GM12878 (cell line): Measurements from ENCODE around the gene XPC. TPM values are rescaled to one million over a fixed set of nuclear protein-coding genes. Genes with fewer than 3 reads are reported as not detected.

Experiments used
- ATAC-seq: fragments of 200-7000 bp; cut with Tn5 transposase; 3 replicates; pipeline ENCODE4 v1.9.1; 2020; ENCODE audit warnings: mild to moderate bottlenecking, moderate library complexity
- BruUV-seq: library from RNA; stranded (reverse); fragments of 400-500 nt; replicated peaks from 2 replicates; lab custom pipeline; 2021; lab: Mats Ljungman, UMichigan
- CTCF ChIA-PET: fragments of 300-600 bp; sonication (Branson Sonifier 250); formaldehyde crosslinking; extraction: SDS; loops from one replicate; lab custom pipeline; 2021; ENCODE audit warnings: inconsistent platforms; lab: Yijun Ruan, JAX
- POLR2A ChIA-PET: fragments of 350-600 bp; formaldehyde crosslinking; extraction: SDS; loops from one replicate; lab custom pipeline; 2021; ENCODE audit warnings: inconsistent platforms; lab: Charles Lee
- RAD21 ChIA-PET: fragments of 300-600 bp; sonication (Branson Sonifier 250); formaldehyde crosslinking; loops from one replicate; lab custom pipeline; 2023; ENCODE audit warnings: antibody characterized with exemption; ENCODE audit not compliant: unreplicated experiment; lab: Charles Lee
- SMC1A ChIA-PET: fragments of 300-600 bp; sonication (Branson Sonifier 250); formaldehyde crosslinking; loops from one replicate; lab custom pipeline; 2023; ENCODE audit not compliant: unreplicated experiment, uncharacterized antibody; lab: Charles Lee
- DNase-seq: peaks from one replicate; pipeline ENCODE4 v3.0.0-alpha.2; 2011; ENCODE audit warnings: low read depth, low spot score
- FAIRE-seq: peaks from 3 replicates; lab custom pipeline; 2011; peaks lifted over from hg19 to GRCh38; lab: Jason Lieb, UNC
- H2AFZ ChIP-seq: 2 replicates; pipeline ENCODE4 v1.6.0; 2011; ENCODE audit warnings: low read depth, low read length, control low read depth; ENCODE audit not compliant: control insufficient read depth
- H3K27ac ChIP-seq: 2 replicates; pipeline ENCODE4 v1.5.1; 2011; ENCODE audit warnings: control low read depth; ENCODE audit not compliant: control insufficient read depth, insufficient read depth
- H3K27me3 ChIP-seq, 2 experiments: replicated peaks in 1 of 2; 2 replicates each; pipeline versions ENCODE4 v1.6.0 to v1.6.1; 2011; ENCODE audit warnings: low read length in 1 of 2; ENCODE audit not compliant: control insufficient read depth in 2 of 2, insufficient read depth in 2 of 2
- H3K36me3 ChIP-seq, 2 experiments: 2 replicates each; pipeline ENCODE4 v1.5.1; 2011; ENCODE audit warnings: low read length in 1 of 2; ENCODE audit not compliant: control insufficient read depth in 2 of 2, insufficient read depth in 2 of 2
- H3K4me1 ChIP-seq: 2 replicates; pipeline ENCODE4 v1.6.1; 2011; ENCODE audit warnings: mild to moderate bottlenecking, low read length, moderate library complexity, mixed read lengths; ENCODE audit not compliant: control insufficient read depth, insufficient read depth
- H3K4me2 ChIP-seq: 2 replicates; pipeline ENCODE4 v1.6.0; 2011; ENCODE audit warnings: control low read depth; ENCODE audit not compliant: control insufficient read depth, insufficient read depth
- H3K4me3 ChIP-seq: fragments of 200-600 bp; sonication (generic); 2 replicates; pipeline ENCODE4 v1.5.1; 2016
- H3K79me2 ChIP-seq: 2 replicates; pipeline ENCODE4 v1.6.0; 2011; ENCODE audit warnings: low read length; ENCODE audit not compliant: control insufficient read depth, insufficient read depth
- H3K9ac ChIP-seq: 2 replicates; pipeline ENCODE4 v1.8.0; 2011; ENCODE audit warnings: low read length, control low read depth, mixed read lengths; ENCODE audit not compliant: control insufficient read depth, insufficient read depth
- H3K9me3 ChIP-seq: replicated peaks from 3 replicates; pipeline ENCODE4 v1.5.1; 2011; ENCODE audit warnings: mild to moderate bottlenecking, low read length; ENCODE audit not compliant: control insufficient read depth, insufficient read depth
- H4K20me1 ChIP-seq: 2 replicates; pipeline ENCODE4 v1.6.0; 2011; ENCODE audit not compliant: control insufficient read depth, insufficient read depth
- ASH2L ChIP-seq: fragments of 300-600, 200-600 bp; sonication (generic); IDR thresholded peaks from 2 replicates; pipeline ENCODE4 v1.6.1; 2017; ENCODE audit warnings: low read depth, mild to moderate bottlenecking, borderline replicate concordance
- CBFB ChIP-seq: IDR thresholded peaks from 2 replicates; pipeline ENCODE4 v1.6.1; 2016; ENCODE audit warnings: antibody characterized with exemption, low read depth
- FOS ChIP-seq: IDR thresholded peaks from 3 replicates; pipeline ENCODE4 v1.6.1; 2011; ENCODE audit warnings: borderline replicate concordance; ENCODE audit not compliant: insufficient read length; ENCODE audit errors: extremely low read depth
- HCFC1 ChIP-seq: fragments of 150-350 bp; IDR thresholded peaks from 2 replicates; pipeline ENCODE4 v1.6.1; 2014; ENCODE audit warnings: low read length
- HDAC6 ChIP-seq: fragments of 200-600 bp; sonication (generic); IDR thresholded peaks from one replicate; pipeline ENCODE4 v1.8.0; 2017; ENCODE audit warnings: antibody characterized with exemption; ENCODE audit not compliant: unreplicated experiment
- IKZF1 ChIP-seq: fragments of 450-650 bp; conservative IDR thresholded peaks from 2 replicates; pipeline ENCODE4 v1.6.1; 2017; ENCODE audit warnings: antibody characterized with exemption, mild to moderate bottlenecking
- JUNB ChIP-seq: IDR thresholded peaks from 2 replicates; pipeline ENCODE4 v1.6.1; 2016; ENCODE audit warnings: antibody characterized with exemption, mild to moderate bottlenecking
- MYC ChIP-seq: IDR thresholded peaks from 2 replicates; pipeline ENCODE4 v1.6.1; 2011; ENCODE audit warnings: mild to moderate bottlenecking, low read length, moderate library complexity, inconsistent platforms; ENCODE audit not compliant: insufficient read depth, insufficient replicate concordance, insufficient read length, severe bottlenecking
- NR2F1 ChIP-seq: fragments of 450-650 bp; conservative IDR thresholded peaks from 2 replicates; pipeline ENCODE4 v1.6.1; 2017; ENCODE audit warnings: mild to moderate bottlenecking
- RAD51 ChIP-seq: fragments of 450-650 bp; IDR thresholded peaks from 2 replicates; pipeline ENCODE4 v1.6.1; 2016; ENCODE audit warnings: moderate library complexity, mild to moderate bottlenecking, inconsistent platforms
- RFX5 ChIP-seq: IDR thresholded peaks from 2 replicates; pipeline ENCODE4 v1.6.1; 2011; ENCODE audit warnings: low read depth, low read length, improper control_type of control experiment
- SUZ12 ChIP-seq: fragments of 200-600 bp; sonication (generic); IDR thresholded peaks from one replicate; pipeline ENCODE4 v1.6.1; 2018; ENCODE audit warnings: antibody characterized with exemption, mild to moderate bottlenecking; ENCODE audit not compliant: unreplicated experiment
- WRNIP1 ChIP-seq: IDR thresholded peaks from 2 replicates; pipeline ENCODE4 v1.6.1; 2011; ENCODE audit warnings: low read depth, low read length, improper control_type of control experiment, borderline replicate concordance
- YBX1 ChIP-seq: fragments of 450-650 bp; IDR thresholded peaks from 2 replicates; pipeline ENCODE4 v1.6.1; 2016; ENCODE audit warnings: antibody characterized with exemption
- WGBS: methylation state at CpG from one replicate; pipeline ENCODE4 v1.1.6; 2016; ENCODE audit warnings: low lambda C conversion rate; ENCODE audit not compliant: insufficient replicate concordance, insufficient coverage; ENCODE audit errors: missing lambda C conversion rate; 5-methylcytosine and 5-hydroxymethylcytosine counted together
- in situ Hi-C: fragments of 300-500 bp; cut with MboI; formaldehyde crosslinking; loops from 9 replicates; pipeline ENCODE4 v1.14.3; 2018; ENCODE audit warnings: mixed read lengths
- intact Hi-C: fragments of 100-400 bp; cut with micrococcal nuclease; formaldehyde crosslinking; loops from one replicate; pipeline ENCODE4 v1.14.2; 2022; ENCODE audit not compliant: unreplicated experiment
- polyA plus RNA-seq, 11 experiments: library from polyadenylated mRNA; depleted of rRNA in 4 of 11; unstranded in 6 of 11; stranded (reverse) in 5 of 11; fragments of >200 nt; fragmentation: Nextera tagmentation in 4 of 11; fragmentation: Illumina TruSeq in 1 of 11; extraction: Ambion mirVana in 4 of 11; extraction: Trizol in 1 of 11; gene quantifications; 1 replicate in 1 of 11; 2 replicates in 10 of 11; pipeline versions ENCODE4 v1.2.1 to v1.2.3, GENCODE V29; 2011 to 2016; ENCODE audit warnings: inconsistent platforms in 2 of 11, missing spikeins in 2 of 11, low read depth in 1 of 11
- total RNA-seq, 4 experiments: library from RNA; depleted of rRNA in 3 of 4; stranded (reverse); fragments of >200 nt in 3 of 4; fragmentation: Illumina TruSeq in 1 of 4; extraction: Trizol in 1 of 4; gene quantifications; 2 replicates each; pipeline versions ENCODE4 v1.2.1 to v1.2.3, GENCODE V29; 2013 to 2021
- TF ChIP-seq, protein P1 (sequence below): fragments of 450-650 bp; IDR thresholded peaks from 2 replicates; pipeline ENCODE4 v1.6.1; 2017; ENCODE audit warnings: low read depth, mild to moderate bottlenecking, moderate library complexity
- TF ChIP-seq, protein P2 (sequence below): fragments of 450-650 bp; IDR thresholded peaks from 2 replicates; pipeline ENCODE4 v1.6.1; 2018; ENCODE audit warnings: mild to moderate bottlenecking, low read depth, moderate library complexity; ENCODE audit not compliant: partially characterized antibody

Gene XPC
- total and polyA plus RNA-seq, 10 of the 15 experiments (the other 5 are each of a cell fraction or from before 2014, with no cell fraction given): 4.0 to 48.3 (median 29.8) TPM

DNA sequence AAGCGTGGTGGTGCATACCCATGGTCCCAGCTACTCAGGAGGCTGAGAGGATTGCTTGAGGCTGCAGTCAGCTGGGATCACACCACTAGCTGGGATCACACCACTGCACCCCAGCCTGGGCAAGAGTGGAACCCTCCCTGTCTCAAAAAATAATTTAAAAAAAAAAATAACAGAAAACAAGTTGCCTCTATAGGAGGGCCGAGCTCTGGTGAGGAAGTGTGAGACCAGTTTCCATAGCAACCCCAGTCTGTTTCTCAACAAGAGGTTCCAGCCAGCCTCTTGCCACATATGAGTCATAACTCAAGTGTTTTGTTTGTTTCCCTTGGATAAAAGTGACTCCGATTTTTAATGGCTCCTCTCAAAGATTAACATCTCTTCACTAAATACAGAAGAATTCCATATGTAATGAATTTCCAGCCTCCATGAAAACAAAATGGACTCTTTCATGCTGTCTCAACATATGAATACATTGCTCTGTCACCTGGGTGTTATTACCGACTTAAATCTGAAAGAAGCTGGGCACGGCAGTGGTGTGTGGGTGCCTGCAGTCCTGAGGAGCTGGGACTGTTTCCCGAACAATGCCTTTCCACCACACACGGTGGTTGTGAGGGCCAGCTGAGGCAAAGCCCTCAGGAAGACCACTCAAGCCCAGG lies 33.9 kb downstream of the XPC start (continued):
- TF ChIP-seq, protein P1, sequence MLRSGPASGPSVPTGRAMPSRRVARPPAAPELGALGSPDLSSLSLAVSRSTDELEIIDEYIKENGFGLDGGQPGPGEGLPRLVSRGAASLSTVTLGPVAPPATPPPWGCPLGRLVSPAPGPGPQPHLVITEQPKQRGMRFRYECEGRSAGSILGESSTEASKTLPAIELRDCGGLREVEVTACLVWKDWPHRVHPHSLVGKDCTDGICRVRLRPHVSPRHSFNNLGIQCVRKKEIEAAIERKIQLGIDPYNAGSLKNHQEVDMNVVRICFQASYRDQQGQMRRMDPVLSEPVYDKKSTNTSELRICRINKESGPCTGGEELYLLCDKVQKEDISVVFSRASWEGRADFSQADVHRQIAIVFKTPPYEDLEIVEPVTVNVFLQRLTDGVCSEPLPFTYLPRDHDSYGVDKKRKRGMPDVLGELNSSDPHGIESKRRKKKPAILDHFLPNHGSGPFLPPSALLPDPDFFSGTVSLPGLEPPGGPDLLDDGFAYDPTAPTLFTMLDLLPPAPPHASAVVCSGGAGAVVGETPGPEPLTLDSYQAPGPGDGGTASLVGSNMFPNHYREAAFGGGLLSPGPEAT: peak; percentile 78; the same call in 1 of the 2 replicates
- peak; percentile 64; the same call in 1 of the 2 replicates for TF ChIP-seq IKZF1
- no peak for TF ChIP-seq SUZ12

DNA sequence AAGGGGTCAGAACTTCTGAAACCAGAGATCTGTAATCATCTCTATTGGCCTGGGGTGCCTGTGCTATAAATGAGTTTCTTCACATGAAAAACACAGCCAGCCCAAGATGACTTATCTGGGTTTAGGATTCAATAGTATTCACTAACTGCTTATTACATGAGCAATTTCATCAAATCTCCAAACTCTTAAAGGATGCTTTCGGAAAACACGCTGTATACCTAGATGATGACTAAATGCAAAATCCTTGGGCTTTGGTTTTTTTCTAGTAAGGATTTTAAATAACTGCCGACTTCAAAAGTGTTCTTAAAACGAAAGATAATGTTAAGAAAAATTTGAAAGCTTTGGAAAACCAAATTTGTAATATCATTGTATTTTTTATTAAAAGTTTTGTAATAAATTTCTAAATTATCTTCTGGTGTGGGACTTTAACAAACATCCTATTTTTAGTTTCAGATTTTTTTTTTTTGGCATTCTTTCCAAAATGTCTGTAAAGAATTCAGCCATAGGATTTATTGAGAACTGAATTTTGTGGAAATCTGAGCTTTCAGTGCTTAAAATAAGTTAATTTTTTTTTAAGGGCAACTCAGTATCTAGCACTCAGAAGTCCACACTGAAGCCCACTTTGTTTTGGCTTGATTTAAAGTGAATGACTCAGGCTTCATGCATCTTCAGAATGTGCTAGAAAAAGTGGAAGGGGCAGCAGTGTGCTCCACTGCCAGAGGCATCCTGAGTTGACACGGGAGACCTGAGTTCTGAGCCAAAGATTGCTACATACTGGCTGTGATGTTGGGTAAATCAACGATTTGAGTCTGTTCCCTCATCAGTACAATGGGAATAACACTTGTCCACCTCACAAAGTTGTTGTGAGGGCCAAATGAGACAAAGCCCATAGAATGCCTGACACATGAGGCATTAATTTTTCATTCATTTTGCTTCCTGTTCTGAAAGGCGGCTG lies 34.9 kb downstream of the XPC start:
- Histone ChIP-seq H3K4me1 (peaks cover 16% of the 10 kb centered on the region), H3K4me3 (no peak overlapping the region), H3K27ac (no peak overlapping the region), H2AFZ (no peak overlapping the region), H3K4me2 (no peak overlapping the region), H3K79me2 (no peaks in the 10 kb centered on the region), H3K9me3 (no peaks in the 10 kb centered on the region), H3K27me3 (no peaks in the 10 kb centered on the region), H4K20me1 (no peaks in the 10 kb centered on the region), H3K9ac (no peak overlapping the region), H3K36me3 (peaks cover 8 to 12% of the 10 kb centered on the region in 2 experiments; a peak in 3 of 4 replicates)
- TF ChIP-seq FOS: no peak
- no peak for TF ChIP-seq HCFC1
- no peak for TF ChIP-seq RAD51
- no peak for TF ChIP-seq RFX5
- TF ChIP-seq, protein P2, sequence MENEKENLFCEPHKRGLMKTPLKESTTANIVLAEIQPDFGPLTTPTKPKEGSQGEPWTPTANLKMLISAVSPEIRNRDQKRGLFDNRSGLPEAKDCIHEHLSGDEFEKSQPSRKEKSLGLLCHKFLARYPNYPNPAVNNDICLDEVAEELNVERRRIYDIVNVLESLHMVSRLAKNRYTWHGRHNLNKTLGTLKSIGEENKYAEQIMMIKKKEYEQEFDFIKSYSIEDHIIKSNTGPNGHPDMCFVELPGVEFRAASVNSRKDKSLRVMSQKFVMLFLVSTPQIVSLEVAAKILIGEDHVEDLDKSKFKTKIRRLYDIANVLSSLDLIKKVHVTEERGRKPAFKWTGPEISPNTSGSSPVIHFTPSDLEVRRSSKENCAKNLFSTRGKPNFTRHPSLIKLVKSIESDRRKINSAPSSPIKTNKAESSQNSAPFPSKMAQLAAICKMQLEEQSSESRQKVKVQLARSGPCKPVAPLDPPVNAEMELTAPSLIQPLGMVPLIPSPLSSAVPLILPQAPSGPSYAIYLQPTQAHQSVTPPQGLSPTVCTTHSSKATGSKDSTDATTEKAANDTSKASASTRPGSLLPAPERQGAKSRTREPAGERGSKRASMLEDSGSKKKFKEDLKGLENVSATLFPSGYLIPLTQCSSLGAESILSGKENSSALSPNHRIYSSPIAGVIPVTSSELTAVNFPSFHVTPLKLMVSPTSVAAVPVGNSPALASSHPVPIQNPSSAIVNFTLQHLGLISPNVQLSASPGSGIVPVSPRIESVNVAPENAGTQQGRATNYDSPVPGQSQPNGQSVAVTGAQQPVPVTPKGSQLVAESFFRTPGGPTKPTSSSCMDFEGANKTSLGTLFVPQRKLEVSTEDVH: no peak
- TF ChIP-seq ASH2L: no peak
- no peak for TF ChIP-seq YBX1
- TF ChIP-seq JUNB: no peak
- TF ChIP-seq CBFB: no peak
- no peak for TF ChIP-seq MYC
- no peak for TF ChIP-seq NR2F1
- TF ChIP-seq HDAC6: no peak
- TF ChIP-seq WRNIP1: no peak
- RAD21 ChIA-PET: interaction anchor here (1.3 to 1.7 kb wide), 3 partner anchors 20 to 34 kb away, joined by 5 to 8 read pairs (median 5); partner anchors contain the start of genes CHCHD4 and XPC
- no TSS peak for BruUV-seq
- POLR2A ChIA-PET: interaction anchor here (1.5 to 2.9 kb wide), 2 partner anchors 18 to 35 kb away, joined by 6 to 10 read pairs; partner anchors contain the start of genes LSM3 and XPC
- ATAC-seq (no peak), FAIRE-seq (peak; percentile 18), DNase-seq (no peak)
- CTCF ChIA-PET: interaction anchor here (1.5 kb wide), 1 partner anchor 43 kb away, joined by 4 read pairs; no protein-coding TSS in a partner anchor
- SMC1A ChIA-PET: interaction anchor here (0.9 to 1.2 kb wide), 4 partner anchors 15 to 32 kb away, joined by 3 to 4 read pairs (median 4); no protein-coding TSS in a partner anchor
- intact Hi-C loops (no loop called here), in situ Hi-C loops (no loop called here)
- 78% methylated on average over 7 of the region's 7 CpGs for WGBS
